ENCODE data around the gene PNPLA5. TPM values are rescaled to one million over a fixed set of nuclear protein-coding genes. Genes with fewer than 3 reads are reported as not detected.

The PNPLA5 gene
- total RNA-seq, 1 donor from 2014 or later = not detected

DNA sequence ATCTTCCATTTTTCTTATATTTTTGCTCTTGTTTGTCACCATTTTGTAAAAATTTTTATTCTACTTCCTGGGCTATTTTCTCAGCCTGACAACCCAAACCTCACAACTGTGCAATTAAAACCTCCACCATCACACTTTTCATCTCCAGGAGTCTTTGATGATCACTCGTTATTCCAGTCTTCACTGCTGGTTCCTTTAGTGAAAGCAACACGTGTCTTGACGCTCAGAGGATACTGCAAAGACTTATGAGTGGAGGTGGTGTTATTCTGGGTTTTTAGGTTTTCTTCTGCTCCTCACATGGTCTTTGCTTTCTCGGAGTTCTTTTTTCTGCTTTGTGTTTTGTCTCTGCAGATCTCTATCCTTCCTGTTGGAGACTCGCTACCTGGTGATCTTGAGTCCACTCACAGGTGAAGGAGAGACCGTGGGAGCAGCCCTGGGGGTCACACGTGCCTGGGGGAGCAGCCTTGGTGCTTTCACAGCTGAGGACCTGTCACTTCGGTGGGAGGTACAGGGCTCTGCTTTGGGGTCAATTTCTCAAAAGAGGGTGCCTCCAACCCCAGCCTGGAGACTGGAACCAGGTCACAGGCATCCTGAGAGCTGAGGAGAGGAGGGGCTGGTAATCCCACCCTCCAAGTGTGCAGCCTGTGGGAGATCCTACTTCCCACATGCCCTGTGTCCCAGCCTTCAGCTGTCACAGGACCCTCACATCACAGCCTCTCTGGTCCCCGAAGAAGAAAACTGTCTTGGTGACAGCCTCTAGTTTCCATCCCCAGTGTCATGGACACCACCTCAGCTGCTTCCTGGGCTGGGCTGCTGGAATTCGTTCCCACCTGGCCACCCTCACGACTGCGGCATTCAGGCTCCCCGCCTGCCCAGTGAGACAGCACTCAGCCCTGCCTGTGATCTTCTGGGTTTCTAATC is 40.5 kb downstream of the PNPLA5 start:
- TF ChIP-seq CTCF (IDR thresholded peaks at IDR 0.05; ENCODE audit: insufficient read depth, low read length, poor library complexity, severe bottlenecking) = no peak
- no peak for DNase-seq (ENCODE audit: low read depth)

GRCh38 chr22:43850529-43850928 is 41.3 kb downstream of the PNPLA5 start:
- no peaks in the 10 kb centered on the region for H3K36me3 ChIP-seq (ENCODE audit: control insufficient read depth, insufficient read depth, low read length)
- TF ChIP-seq CTCF (IDR thresholded peaks at IDR 0.05; ENCODE audit: insufficient read depth, low read length, poor library complexity, severe bottlenecking) = no peak
- H3K27me3 ChIP-seq (ENCODE audit: control insufficient read depth, insufficient read depth, low read length) = peaks cover 2% of the 10 kb centered on the region
- no peak for DNase-seq (ENCODE audit: low read depth)
- H3K4me3 ChIP-seq (ENCODE audit: low read depth, low read length) = no peak overlapping the region

More for the DNA sequence above, 40.5 kb downstream of the PNPLA5 start:
- H3K27me3 ChIP-seq (ENCODE audit: control insufficient read depth, insufficient read depth, low read length) = no peaks in the 10 kb centered on the region
- H3K36me3 ChIP-seq (ENCODE audit: control insufficient read depth, insufficient read depth, low read length) = no peaks in the 10 kb centered on the region
- no peak overlapping the region for H3K4me3 ChIP-seq (ENCODE audit: low read depth, low read length)

GRCh38 chr22:43849731-43850130 is 42.1 kb downstream of the PNPLA5 start:
- TF ChIP-seq CTCF (IDR thresholded peaks at IDR 0.05; ENCODE audit: insufficient read depth, low read length, poor library complexity, severe bottlenecking) = no peak
- no peaks in the 10 kb centered on the region for H3K36me3 ChIP-seq (ENCODE audit: control insufficient read depth, insufficient read depth, low read length)
- DNase-seq (ENCODE audit: low read depth) = no peak
- peaks cover 5% of the 10 kb centered on the region for H3K27me3 ChIP-seq (ENCODE audit: control insufficient read depth, insufficient read depth, low read length)
- H3K4me3 ChIP-seq (ENCODE audit: low read depth, low read length) = no peak overlapping the region

GRCh38 chr22:43848366-43849171 is 43.2 kb downstream of the PNPLA5 start:
- Histone ChIP-seq H3K36me3 (ENCODE audit: control insufficient read depth, insufficient read depth, low read length) (no peaks in the 10 kb centered on the region), H3K4me3 (ENCODE audit: low read depth, low read length) (no peak overlapping the region), H3K27me3 (ENCODE audit: control insufficient read depth, insufficient read depth, low read length) (peaks cover 5% of the 10 kb centered on the region)
- no peak for DNase-seq (ENCODE audit: low read depth)
- peak; percentile 65 for TF ChIP-seq CTCF (IDR thresholded peaks at IDR 0.05; ENCODE audit: insufficient read depth, low read length, poor library complexity, severe bottlenecking)

DNA sequence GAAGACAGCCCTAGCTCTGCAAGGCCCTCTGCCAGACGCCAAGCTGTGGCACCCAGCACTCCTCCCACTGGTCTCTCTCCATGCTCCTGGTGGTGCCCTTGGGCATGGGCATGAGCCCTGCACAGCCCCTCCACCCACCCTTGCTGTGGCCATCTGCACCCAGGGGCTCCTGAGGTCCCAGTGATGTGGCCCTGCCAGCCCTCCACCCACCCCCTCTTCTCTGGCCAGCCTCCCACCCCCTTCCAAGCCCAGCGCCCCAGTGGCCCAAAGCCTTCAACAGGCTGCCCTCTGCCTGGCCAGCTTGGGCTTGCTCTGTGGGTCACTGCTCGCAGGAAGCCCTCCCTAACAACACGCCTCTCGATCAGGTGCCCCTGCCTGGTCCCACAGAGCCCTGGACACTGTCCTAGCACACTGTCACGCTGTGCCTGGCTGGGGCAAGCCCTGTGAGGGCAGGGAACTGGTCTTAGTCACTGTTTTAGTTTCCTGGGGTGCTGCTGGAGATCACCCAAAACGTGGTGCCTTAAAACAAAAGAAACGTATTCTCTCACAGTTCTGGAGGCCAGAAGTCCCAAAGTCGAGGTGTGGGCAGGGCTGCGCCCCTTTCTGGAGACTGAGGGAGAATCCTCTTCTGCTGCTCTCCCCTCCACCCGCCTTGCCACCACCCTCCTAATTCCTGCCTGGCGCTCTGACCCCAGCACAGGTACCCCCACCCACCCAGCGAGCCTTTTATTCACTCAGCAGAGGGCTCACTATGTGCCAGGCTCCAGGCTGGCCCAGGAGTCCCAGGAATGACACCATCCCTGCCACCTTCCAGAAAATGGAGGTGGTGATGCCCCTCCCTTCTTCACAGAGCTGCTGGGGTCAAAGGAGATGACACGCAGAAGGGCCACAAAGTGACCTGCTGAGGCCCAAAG is 44.2 kb downstream of the PNPLA5 start:
- DNase-seq (ENCODE audit: low read depth) = no peak
- Histone ChIP-seq H3K27me3 (ENCODE audit: control insufficient read depth, insufficient read depth, low read length) (peaks cover 5% of the 10 kb centered on the region), H3K4me3 (ENCODE audit: low read depth, low read length) (no peak overlapping the region), H3K36me3 (ENCODE audit: control insufficient read depth, insufficient read depth, low read length) (no peaks in the 10 kb centered on the region)
- no peak for TF ChIP-seq CTCF (IDR thresholded peaks at IDR 0.05; ENCODE audit: insufficient read depth, low read length, poor library complexity, severe bottlenecking)

All from kidney epithelial cell (primary cell).